Heart left ventricle (tissue), 13 donors: ENCODE results near the gene TPK1.

ENCODE experiments used
- POLR2A ChIP-seq, 2 donors: fragments of 450-650 bp; IDR thresholded peaks; one replicate each; pipeline ENCODE4 v1.6.1; 2017; ENCODE audit warnings: antibody characterized with exemption in 2 of 2, mild to moderate bottlenecking in 2 of 2, moderate library complexity in 2 of 2
- TF ChIP-seq, protein P1 (sequence below), 12 donors: fragments of 200-600 bp; sonication (generic) in 4 of 12; IDR thresholded peaks; one replicate each; pipeline versions ENCODE4 v1.5.0 to v1.8.0; 2018 to 2022; ENCODE audit warnings: antibody characterized with exemption in 12 of 12, mild to moderate bottlenecking in 5 of 12
- donor health status: ischemic (EF 13 %, LVEDD 7.1; RV severe dilation, severe dysfunction).
- donor health status: DM: no; HTN: yes; CAD: no.
- donor health status: DM: no; HTN: no; CAD: no.
- donor health status: ischemic (EF 25% LVEDD 6.9; RV normal size, moderate dysfunction).
- donor health status: ischemic (EF 25% LVEDD 5.7; RV mildly dilated, moderate dysfunction).
- donor health status: ischemic (EF 35%, LVEDD 5.7; RV mildly dilated, moderate dysfunction).
- donor health status: nonischemic (EF 11% LVEDD 7.7; RV severe dilation, severe dysfunction).
- donor health status: DM: yes; HTN: yes; CAD: no.
- donor health status: PGD.
- donor health status: ischemic (EF 29% LVEDD 5.4; RV normal size, mild dysfunction).
- donor health status: nonischemic (EF 23%, LVEDD 6.1; RV moderate dilation, normal function).

DNA sequence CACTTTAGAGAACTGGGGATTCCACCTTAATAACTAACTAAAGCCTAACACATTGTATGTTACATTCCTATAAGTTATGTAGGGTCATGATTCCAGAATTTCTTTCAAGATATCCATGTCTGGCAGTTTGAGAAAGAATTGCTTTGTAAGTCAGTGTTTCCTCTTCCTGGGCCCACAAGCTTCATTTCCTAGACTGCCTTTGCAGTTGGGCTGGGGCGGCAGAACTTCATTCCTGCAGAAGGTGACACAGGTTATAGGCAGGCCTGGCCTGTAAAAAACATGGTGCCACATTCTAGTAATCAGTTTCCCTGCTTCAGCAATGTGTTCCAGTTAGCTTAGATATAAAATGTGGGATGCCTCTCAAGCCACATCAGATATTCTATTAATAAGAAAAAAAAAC lies 248.2 kb downstream of the TPK1 start:
- TF ChIP-seq, protein P1, sequence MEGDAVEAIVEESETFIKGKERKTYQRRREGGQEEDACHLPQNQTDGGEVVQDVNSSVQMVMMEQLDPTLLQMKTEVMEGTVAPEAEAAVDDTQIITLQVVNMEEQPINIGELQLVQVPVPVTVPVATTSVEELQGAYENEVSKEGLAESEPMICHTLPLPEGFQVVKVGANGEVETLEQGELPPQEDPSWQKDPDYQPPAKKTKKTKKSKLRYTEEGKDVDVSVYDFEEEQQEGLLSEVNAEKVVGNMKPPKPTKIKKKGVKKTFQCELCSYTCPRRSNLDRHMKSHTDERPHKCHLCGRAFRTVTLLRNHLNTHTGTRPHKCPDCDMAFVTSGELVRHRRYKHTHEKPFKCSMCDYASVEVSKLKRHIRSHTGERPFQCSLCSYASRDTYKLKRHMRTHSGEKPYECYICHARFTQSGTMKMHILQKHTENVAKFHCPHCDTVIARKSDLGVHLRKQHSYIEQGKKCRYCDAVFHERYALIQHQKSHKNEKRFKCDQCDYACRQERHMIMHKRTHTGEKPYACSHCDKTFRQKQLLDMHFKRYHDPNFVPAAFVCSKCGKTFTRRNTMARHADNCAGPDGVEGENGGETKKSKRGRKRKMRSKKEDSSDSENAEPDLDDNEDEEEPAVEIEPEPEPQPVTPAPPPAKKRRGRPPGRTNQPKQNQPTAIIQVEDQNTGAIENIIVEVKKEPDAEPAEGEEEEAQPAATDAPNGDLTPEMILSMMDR (IDR thresholded peaks at IDR 0.05) = no peak
- no peak for TF ChIP-seq POLR2A (IDR thresholded peaks at IDR 0.05)
